HG03280 (cell line): ENCODE results near the gene MAP4K3.
A peak's percentile ranks its signal among the peaks of the same experiment; 100 is the strongest.

ENCODE experiments used
- ATAC-seq: cut with Tn5 transposase; IDR thresholded peaks from one replicate; pipeline ENCODE4 v1.9.1; 2021; ENCODE audit warnings: mild to moderate bottlenecking, moderate library complexity; ENCODE audit not compliant: unreplicated experiment

Gene MAP4K3

GRCh38 chr2:39308778-39309177 is 128.3 kb downstream of the MAP4K3 start:
- no peak for ATAC-seq

GRCh38 chr2:39306626-39307025 is 130.5 kb downstream of the MAP4K3 start:
- no peak for ATAC-seq

DNA sequence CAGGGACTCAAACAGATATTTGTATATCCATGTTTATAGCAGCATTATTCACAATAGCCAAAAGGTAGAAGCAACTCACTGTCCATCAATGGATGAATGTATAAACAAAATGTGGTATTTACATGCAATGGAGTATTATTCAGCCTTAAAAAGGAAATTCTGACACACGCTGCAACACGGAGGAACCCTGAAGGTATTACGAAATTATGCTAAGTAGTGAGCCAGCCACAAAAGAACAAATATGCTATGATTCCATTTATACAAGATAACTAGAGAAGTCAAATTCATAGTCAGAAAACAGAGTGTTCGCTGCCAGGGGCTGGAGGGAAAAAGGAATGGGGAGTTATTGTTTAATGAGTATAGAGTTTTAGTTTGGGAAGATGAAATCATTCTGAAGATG is 132.4 kb downstream of the MAP4K3 start:
- ATAC-seq: no peak

DNA sequence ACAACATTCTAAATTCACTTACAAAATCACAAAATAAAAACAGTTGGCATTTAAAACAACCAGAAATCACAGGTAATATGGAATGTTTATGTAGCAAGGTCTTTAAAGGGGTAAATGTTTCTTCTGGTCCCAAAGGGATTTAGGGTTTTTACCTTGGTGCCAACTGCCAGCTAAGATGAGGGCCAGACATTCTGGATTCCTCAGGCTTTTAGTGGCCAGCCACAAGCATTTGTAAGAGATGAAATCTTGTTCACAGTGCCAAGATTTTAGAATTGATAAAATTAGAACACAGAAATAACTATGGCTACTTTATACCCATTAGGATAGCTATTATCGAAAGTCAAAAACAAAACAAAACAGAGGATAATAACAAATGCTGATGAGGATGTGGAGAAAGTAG is 132.9 kb downstream of the MAP4K3 start:
- no peak for ATAC-seq

GRCh38 chr2:39301352-39301751 is 135.7 kb downstream of the MAP4K3 start:
- no peak for ATAC-seq

DNA sequence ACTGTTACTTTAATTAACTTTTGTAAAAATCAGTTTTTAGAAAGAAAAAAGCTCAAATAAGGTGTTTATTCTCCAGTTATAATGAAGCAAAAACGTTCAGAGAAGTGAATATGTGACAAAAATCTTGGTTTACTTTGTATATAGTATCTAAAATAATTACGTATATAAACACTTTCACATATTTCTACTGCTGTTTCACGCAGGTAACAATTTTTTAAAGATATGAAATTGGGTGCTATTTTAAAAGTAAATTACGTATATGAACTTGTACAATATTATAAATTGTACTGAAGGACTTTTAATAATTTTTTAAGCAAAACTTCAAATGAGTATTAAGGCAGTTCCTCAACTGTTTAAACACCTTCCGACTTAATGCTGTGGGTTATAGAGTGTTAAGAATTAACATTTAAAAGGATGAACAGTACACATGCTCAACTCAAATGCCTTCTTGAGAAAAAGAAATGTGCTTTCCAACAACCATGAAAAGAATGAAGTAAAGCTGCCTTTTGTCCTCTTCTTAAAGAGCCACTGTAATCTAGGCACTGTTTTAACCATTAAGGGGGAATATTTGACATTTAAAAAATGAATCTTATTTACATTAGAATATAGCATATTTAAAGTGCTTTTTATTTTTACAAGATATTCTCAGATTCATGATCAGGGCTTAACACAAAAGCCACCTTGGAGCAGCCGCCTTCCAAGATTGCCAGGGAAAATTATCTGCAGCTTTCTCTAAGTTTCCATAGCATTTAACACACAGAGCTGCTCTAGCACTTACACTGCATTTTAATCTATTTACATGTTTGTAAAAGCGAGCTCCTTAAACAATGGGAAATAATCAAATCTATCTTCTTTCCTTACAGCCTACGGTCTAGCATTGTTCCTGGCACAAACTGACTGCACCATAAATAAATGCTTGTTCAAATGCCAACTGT is 136.8 kb downstream of the MAP4K3 start:
- no peak for ATAC-seq

DNA sequence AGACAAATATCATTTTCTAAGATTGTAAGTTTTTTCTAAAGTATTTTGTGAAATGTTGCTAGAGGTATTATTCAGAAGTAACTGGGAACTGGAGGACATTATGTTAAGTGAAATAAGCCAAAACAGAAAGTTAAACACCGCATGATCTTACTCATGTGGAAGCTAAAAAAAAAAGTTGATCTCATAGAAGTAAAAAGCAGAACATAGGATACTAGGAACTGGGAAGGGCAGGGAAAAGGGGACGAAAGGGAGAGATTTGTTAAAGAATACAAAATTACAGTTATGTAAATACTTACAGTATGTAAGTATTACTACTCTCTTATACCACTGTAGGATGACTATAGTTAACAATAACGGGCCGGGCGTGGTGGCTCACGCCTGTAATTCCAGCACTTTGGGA is 146.7 kb downstream of the MAP4K3 start:
- ATAC-seq: no peak

DNA sequence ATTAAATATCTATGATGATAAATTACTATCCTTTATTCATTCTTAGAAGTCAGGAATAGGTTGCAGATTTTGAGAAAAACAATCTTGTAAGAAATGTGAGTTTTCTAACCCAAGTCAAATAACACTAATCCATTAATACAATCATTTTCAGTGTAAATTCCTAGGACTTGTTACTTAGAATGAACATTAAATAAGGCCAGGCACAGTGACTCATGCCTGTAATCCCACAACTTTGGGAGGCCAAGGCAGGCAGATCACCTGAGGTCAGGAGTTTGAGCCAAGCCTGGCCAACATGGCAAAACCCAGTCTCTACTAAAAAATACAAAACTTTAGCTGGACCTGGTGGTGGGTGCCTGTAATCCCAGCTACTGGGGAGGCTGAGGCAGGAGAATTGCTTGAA is 147.5 kb downstream of the MAP4K3 start:
- no peak for ATAC-seq

- no peak for ATAC-seq
These were observed 153.5 kb downstream of the MAP4K3 start for GRCh38 chr2:39283561-39283960.

- ATAC-seq: no peak
These were observed 155.7 kb downstream of the MAP4K3 start for GRCh38 chr2:39281391-39281790.

- ATAC-seq: no peak
These were observed 162.1 kb downstream of the MAP4K3 start for GRCh38 chr2:39275016-39275415.

DNA sequence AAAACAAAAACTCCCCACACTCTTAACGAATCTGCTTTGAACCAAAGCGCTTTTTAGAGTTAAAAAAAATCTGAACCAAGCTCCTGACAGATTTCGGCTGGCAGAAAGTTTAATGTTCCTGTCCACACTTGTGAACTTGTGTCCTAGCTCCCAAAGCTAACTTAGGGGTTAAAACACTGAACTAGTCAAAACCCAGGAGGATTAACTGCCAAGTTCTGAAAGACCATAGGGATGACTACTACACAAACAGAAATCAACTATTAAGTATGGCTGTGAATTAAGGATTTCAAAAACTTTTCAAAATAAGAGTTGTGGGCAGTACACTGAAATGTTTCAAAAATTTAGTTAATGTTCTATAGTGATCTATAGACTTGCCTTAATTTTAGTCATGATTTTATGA is 167.1 kb downstream of the MAP4K3 start:
- ATAC-seq: no peak

DNA sequence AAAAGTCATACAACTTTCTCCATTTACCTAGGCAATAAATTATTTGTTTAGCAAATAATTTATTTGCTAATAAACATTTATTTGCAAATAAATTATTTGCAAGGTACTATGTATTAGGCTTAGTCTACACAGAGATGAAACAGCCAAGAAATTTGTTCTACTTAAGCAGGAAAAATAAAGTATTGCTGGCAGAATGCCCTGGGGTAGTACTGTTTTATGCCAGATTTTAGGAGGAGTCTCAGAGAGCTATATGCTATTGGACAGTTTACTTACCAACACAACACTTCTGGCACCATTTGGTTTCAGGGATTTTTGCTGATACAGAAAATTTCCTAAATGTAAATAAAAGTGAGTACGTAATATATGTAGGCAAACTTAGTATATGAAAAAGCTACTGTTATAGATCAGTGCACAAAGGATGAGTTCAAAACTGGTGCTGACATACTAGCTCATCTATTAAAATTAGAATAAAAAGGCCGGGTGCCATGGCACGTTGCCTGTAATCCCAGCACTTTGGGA is 170.1 kb downstream of the MAP4K3 start:
- ATAC-seq: no peak

- peak; percentile 56 for ATAC-seq
These were observed 170.8 kb downstream of the MAP4K3 start for GRCh38 chr2:39266139-39266805.

DNA sequence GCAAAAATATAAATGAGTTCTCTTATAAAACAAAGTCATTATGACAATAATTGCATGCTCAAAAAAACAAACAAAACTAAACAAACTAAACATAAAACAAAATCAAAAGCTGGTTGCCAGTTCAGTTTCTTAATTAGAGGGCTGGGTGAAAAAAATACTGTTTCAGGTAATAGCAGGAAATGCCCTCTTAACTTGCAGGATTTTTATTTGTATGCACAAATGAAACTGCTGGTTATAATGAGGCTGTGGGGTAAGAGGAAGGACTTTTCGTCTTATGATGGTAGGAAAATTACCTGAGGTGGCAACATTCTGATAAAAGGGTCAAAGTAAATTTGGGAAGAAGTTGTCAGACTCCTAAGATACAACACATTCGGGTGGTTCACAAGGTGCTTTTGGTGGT is 171.8 kb downstream of the MAP4K3 start:
- no peak for ATAC-seq

- peak; percentile 59 for ATAC-seq
These were observed 172.4 kb downstream of the MAP4K3 start for GRCh38 chr2:39264733-39265132.

DNA sequence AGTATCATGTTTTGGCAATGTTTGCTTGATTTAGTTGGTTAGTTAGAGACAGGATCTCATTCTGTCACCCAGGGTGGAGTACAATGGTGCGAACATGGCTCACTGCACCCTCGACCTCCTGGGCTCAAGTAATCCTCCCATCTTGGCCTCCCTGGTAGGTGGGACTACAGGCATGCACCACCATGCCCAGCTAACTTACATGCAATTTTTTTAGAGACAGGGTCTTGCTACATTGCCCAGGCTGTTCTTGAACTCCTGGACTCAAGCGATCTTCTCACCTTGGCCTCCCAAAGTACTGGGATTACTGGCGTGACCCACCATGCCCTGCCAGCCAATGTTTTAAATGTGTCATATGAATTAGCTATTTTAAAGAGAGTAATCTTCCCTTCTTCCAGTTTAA is 177.0 kb downstream of the MAP4K3 start:
- ATAC-seq: no peak

- ATAC-seq: no peak
These were observed 181.0 kb downstream of the MAP4K3 start for GRCh38 chr2:39256040-39256439.

DNA sequence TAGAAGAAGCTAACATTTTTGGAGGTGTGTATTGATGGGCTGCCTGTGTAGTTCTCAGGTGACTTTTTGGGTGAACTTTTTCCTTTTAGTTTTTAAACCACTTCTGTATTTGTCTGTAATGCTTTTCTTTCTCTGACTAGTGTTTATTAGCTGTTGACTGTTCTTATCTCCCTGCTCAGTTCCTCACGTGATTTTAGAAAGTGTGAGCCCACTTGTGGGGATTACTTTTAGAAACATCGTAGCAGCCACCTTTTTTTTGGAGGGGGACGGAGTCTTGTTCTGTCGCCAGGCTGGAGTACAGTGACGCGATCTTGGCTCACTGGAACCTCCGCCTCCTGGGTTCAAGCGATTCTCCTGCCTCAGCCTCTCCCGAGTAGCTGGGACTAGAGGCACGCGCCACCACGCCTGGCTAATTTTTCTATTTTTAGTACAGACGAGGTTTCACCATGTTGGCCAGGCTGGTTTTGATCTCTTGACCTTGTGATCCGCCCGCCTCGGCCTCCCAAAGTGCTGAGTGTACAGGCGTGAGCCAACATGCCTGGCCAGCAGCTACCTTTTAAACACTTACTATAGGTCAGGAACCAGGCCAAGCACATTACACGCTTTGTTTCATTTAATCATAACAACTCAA is 184.1 kb downstream of the MAP4K3 start:
- ATAC-seq: no peak

- no peak for ATAC-seq
These were observed 189.5 kb downstream of the MAP4K3 start for GRCh38 chr2:39247512-39248043.

DNA sequence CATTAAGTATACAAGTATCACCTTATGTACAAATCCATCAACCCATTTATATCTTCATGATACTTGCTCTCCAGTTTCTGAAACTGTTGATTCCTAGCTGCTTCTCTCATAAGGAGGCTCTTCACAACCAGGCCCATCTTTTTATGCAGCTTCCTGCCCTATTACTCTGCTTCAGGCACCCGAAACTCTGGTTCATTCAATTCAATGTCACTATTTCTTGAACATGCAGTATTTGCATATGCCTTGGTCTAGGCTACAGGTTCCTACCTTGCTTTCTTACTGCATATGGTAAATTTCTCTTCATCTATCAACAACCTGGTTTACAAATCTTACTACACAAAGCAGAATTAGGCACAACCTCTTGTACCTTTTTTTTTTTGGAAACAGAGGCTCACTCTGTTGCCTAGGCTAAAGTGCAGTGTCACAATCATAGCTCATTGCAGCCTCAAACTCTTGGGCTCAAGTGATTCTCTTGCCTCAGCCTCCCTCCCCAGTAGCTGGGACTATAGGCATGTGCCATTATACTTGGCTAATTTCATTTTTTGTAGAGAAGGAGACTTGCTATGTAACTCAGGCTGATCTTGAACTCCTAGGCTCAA is 190.6 kb downstream of the MAP4K3 start:
- ATAC-seq: no peak
